ENCODE results near the gene LRMDA. TPM values are rescaled to one million over a fixed set of nuclear protein-coding genes. Genes with fewer than 3 reads are reported as not detected.
"Not testable (repeated sequence)": the region's sequence is repeated elsewhere in the genome, so short reads cannot be mapped to it uniquely, and the experiment has no call there.

Gene LRMDA
- total RNA-seq, 2 donors from 2014 or later = 12.2 to 25.4 TPM

DNA sequence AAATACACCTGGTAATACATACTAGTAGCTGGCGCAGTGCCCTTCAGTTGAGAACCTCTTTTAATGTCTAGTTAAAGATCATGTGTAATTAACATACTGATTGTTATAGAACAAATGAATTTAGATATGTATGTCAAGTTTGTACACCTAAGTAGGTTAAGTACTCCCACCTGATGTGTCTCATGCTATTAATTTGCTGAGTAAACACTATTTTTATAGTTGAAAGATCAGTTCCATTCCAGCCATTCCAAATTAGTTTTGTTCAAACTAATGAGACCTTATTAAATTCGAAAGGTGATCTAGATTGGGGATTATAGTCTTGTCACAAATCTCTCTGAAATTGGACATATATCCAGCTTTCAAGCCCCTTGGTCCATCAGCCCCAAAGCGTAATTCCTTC lies 710.0 kb downstream of the LRMDA start:
- no peak for TF ChIP-seq POLR2A (IDR thresholded peaks at IDR 0.05)
- TF ChIP-seq, protein P1, sequence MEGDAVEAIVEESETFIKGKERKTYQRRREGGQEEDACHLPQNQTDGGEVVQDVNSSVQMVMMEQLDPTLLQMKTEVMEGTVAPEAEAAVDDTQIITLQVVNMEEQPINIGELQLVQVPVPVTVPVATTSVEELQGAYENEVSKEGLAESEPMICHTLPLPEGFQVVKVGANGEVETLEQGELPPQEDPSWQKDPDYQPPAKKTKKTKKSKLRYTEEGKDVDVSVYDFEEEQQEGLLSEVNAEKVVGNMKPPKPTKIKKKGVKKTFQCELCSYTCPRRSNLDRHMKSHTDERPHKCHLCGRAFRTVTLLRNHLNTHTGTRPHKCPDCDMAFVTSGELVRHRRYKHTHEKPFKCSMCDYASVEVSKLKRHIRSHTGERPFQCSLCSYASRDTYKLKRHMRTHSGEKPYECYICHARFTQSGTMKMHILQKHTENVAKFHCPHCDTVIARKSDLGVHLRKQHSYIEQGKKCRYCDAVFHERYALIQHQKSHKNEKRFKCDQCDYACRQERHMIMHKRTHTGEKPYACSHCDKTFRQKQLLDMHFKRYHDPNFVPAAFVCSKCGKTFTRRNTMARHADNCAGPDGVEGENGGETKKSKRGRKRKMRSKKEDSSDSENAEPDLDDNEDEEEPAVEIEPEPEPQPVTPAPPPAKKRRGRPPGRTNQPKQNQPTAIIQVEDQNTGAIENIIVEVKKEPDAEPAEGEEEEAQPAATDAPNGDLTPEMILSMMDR (IDR thresholded peaks at IDR 0.05) = no peak
- Histone ChIP-seq H3K36me3 (replicated peaks in 1 of 2; ENCODE audit: insufficient read depth in 1 of 2, low read depth in 2 of 2) (no peaks in the 10 kb centered on the region), H3K4me1 (no peaks in the 10 kb centered on the region), H3K9me3 (no peaks in the 10 kb centered on the region), H3K4me3 (no peak overlapping the region), H3K27me3 (no peaks in the 10 kb centered on the region), H3K27ac (no peak overlapping the region)
- 87 to 91% methylated on average over 3 of the region's 3 CpGs for WGBS, 2 donors
- intact Hi-C loops (cut with DNase I) = no loop called here
- ATAC-seq = no peak
- no peak for DNase-seq

DNA sequence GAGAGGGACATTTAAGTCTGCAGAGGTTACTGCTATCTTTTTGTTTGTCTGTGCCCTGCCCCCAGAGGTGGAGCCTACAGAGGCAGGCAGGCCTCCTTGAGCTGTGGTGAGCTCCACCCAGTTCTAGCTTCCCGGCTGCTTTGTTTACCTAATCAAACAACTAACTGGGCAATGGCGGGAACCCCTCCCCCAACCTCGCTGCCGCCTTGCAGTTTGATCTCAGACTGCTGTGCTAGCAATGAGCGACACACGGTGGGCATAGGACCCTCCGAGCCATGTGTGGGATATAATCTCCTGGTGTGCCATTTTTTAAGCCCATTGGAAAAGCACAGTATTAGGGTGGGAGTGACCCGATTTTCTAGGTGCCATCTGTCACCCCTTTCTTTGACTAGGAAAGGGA lies 716.8 kb downstream of the LRMDA start:
- H3K27ac ChIP-seq; H3K4me3 ChIP-seq; DNase-seq; H3K27me3 ChIP-seq; intact Hi-C loops (cut with DNase I); H3K9me3 ChIP-seq; H3K36me3 ChIP-seq (replicated peaks in 1 of 2; ENCODE audit: insufficient read depth in 1 of 2, low read depth in 2 of 2); ATAC-seq: not testable (repeated sequence)
- H3K4me1 ChIP-seq = peaks cover 13% of the 10 kb centered on the region
- 80 to 84% methylated on average over 2 to 8 of the region's 8 CpGs for WGBS, 2 donors

DNA sequence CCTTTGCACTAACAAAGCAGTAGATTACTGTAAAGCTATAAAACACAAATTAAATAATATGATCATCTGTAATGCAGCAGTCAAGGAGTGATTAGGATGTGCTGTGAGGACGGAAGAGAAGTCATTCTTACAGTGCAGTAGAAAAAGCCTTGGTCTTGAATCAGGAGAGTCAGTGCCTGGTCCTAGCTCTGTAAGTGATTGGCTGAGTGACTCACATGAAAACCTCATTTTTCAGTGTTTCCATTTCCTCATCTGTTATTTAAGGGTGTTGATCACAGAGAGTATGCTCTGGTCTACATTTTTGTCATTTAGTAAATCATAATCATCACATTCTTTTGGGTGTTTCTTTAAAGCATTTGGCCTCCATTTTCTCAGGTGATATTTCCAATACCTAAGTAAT lies 717.8 kb downstream of the LRMDA start:
- Histone ChIP-seq H3K27me3 (no peaks in the 10 kb centered on the region), H3K9me3 (no peaks in the 10 kb centered on the region), H3K4me1 (peaks cover 13% of the 10 kb centered on the region), H3K27ac (peak overlapping the region in 2 of 4 donors; percentile 74 to 81), H3K4me3 (no peak overlapping the region), H3K36me3 (replicated peaks in 1 of 2; ENCODE audit: insufficient read depth in 1 of 2, low read depth in 2 of 2) (no peaks in the 10 kb centered on the region)
- ATAC-seq = no peak
- DNase-seq = no peak
- intact Hi-C loops (cut with DNase I) = no loop called here
- TF ChIP-seq POLR2A (IDR thresholded peaks at IDR 0.05) = no peak
- TF ChIP-seq, protein P1 (IDR thresholded peaks at IDR 0.05) = no peak
- WGBS, 2 donors = 88 to 89% methylated on average over 1 of the region's 1 CpG

DNA sequence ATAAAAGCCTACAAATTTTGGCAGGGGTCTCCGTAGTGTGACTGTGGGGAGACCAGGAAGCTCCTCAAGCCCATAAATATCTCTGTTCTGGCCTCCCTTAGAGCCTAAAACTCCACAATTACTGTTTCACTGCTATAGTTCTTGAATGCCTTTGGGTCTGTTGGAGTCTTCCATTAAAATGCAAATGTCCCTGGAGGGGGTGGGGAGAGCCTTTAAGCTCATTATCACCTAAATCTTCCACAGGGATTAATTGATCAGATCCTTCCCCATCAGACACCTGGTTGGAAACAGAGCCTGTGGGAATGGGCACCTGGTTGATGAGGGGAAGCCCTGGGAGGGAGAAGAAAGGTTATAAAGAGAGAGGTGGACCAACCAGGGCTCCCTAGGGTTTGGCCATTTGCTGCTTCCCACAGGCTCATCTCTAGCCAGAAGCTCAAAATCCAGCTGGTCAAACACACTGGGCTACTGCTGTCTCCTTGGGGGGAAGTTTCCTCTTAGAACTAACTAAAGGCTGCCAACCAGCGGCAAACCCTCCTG lies 718.2 kb downstream of the LRMDA start:
- ATAC-seq (peak; percentile 26), DNase-seq (no peak)
- Histone ChIP-seq H3K36me3 (replicated peaks in 1 of 2; ENCODE audit: insufficient read depth in 1 of 2, low read depth in 2 of 2) (no peaks in the 10 kb centered on the region), H3K9me3 (no peaks in the 10 kb centered on the region), H3K4me3 (no peak overlapping the region), H3K27ac (peak overlapping the region; percentile 11 to 81 (median 70)), H3K4me1 (peaks cover 13% of the 10 kb centered on the region), H3K27me3 (no peaks in the 10 kb centered on the region)
- intact Hi-C loops (cut with DNase I) = no loop called here
- 81 to 93% methylated on average over 2 of the region's 2 CpGs for WGBS, 2 donors
- no peak for TF ChIP-seq POLR2A (IDR thresholded peaks at IDR 0.05)
- TF ChIP-seq, protein P1 (IDR thresholded peaks at IDR 0.05) = no peak

DNA sequence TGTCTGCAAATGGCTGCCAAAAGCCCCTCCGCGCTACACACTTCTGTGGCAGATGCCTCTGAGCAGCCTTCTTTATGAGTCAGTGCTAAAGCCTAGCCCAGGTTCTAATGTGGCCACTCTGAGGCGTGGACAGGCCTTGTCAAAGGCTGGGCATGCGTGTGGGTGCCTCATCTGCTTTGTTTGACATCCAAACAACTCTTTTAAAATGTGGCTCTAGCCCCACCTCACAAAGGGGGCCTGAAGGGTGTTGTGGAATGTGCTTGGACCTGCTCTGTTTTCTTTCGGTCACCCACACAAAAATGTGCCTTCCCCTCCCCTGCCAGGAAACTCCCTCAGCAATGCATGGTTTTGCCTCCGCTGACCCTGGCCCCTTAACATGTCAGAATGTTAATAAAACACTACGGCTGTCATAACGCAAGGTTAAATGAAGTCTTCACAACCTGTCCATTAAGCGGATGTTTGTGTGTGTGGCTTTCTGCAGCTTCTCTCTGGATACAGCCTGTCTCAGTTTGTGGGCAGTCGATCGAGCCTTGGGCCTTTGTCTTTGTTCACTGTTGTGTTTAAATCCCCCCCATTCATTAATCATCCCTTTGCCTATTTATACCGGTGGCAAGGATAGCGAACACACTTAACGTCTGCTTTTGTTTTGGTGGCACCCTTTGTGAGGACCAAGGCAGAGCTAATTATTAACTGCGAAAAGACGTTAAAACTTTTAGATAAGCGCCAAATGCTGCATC lies 718.9 kb downstream of the LRMDA start:
- DNase-seq (peak; percentile 13 to 53 (median 36)), ATAC-seq (peak; percentile 86)
- Histone ChIP-seq H3K4me3 (no peak overlapping the region), H3K27ac (peak overlapping the region; percentile 11 to 81 (median 70)), H3K9me3 (no peaks in the 10 kb centered on the region), H3K27me3 (no peaks in the 10 kb centered on the region), H3K4me1 (peaks cover 13% of the 10 kb centered on the region), H3K36me3 (replicated peaks in 1 of 2; ENCODE audit: insufficient read depth in 1 of 2, low read depth in 2 of 2) (no peaks in the 10 kb centered on the region)
- TF ChIP-seq, protein P1 (IDR thresholded peaks at IDR 0.05) = no peak
- peak in 1 of 3 donors; percentile 4 for TF ChIP-seq POLR2A (IDR thresholded peaks at IDR 0.05)
- 60 to 62% methylated on average over 17 of the region's 17 CpGs for WGBS, 2 donors
- intact Hi-C loops (cut with DNase I) = no loop called here

Data from body of pancreas (tissue), 4 donors.